SKM-1 (cell line): ENCODE data around the gene SMYD4.

Experiments
- DNase-seq: peaks from one replicate; lab custom pipeline; 2025; ENCODE audit not compliant: unreplicated experiment; lab: John Stamatoyannopoulos, UW

Gene SMYD4

GRCh38 chr17:1733759-1734158 is 95.9 kb downstream of the SMYD4 start:
- no peak for DNase-seq

DNA sequence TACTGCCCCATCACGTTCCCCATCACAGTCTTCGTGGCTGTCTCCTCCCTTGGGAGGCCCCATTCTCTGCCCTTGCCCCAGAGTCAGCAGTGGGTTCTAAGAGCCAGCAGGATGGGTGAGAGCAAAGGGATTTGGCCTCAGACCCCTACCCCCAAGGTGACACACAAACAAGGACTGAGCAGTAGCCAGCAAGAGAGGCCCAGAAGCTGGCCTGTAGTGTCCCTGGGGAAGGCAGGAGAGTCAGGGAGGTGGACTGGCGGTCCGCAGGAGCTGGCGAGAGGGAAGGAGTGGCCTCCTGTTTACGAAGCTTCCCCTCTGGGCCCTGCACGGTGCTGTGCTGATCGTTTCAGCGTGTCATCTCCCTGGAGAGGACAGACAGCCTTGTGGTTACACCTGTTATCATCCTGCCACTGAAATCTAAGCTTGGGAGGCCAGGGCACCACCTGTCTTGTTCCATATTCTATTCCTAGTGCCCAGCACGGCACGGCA is 96.8 kb downstream of the SMYD4 start:
- no peak for DNase-seq

DNA sequence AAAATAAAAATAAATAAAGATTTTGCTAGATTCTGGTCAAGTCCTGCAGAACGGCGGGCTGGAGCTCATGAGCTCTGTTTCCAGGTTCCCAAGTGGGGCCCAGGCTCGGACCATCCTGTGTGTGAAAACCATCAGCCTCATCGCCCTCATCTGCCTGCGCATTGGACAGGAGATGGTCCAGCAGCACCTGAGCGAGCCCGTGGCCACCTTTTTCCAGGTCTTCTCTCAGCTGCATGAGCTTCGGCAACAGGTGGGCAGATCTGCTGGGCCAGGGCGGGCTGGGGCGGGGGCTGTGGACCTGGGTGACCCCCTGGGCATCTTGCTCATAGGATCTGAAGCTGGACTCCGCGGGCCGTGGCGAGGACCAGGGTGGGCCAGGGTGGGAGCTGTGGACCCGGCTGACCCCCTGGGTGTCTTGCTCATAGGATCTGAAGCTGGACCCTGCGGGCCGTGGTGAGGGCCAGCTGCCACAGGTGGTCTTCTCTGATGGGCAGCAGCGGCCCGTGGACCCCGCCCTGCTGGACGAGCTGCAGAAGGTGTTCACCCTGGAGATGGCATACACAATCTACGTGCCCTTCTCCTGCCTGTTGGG is 97.4 kb downstream of the SMYD4 start:
- DNase-seq, result no peak

DNA sequence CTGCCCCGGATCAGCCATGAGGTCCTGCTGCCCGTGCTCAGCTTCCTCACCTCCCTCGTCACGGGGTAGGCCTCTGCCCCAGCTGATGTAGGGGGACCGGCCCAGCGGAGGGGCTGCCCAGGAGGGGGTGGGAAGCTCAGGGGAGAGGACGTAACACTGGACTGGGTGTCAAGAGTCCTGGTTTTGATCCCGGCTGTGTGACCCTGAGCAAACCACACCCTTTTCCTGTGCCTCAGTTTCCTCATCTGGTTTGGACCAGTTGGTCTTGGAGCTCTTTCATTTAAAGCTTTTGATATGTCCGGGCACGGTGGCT is 98.6 kb downstream of the SMYD4 start:
- no peak for DNase-seq

- DNase-seq, result no peak
Observed at GRCh38 chr17:1730326-1731193, 99.1 kb downstream of the SMYD4 start.

DNA sequence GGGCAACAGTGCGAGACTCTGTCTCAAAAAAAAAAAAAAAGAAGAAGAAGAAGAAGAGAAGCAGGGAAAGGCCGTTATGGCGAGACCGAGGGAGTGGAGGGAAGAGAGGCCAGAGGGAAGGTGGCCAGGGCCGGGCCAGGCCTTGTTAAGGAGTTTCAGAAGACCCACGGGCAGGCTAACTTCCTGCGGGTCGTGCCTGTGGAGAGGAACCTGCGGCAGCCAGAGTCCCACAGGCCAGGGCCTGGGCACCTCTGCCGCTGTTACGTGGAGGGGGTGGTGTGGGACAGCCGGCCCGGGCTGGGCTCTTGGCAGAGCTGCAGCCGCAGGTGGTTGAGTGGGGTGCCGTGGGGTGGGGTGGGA is 99.8 kb downstream of the SMYD4 start:
- no peak for DNase-seq
